ENCODE data around the gene GALNT1. TPM values are rescaled to one million over a fixed set of nuclear protein-coding genes. Genes with fewer than 3 reads are reported as not detected.

Gene GALNT1
- total RNA-seq, 1 experiment from 2014 or later = 117 TPM

DNA sequence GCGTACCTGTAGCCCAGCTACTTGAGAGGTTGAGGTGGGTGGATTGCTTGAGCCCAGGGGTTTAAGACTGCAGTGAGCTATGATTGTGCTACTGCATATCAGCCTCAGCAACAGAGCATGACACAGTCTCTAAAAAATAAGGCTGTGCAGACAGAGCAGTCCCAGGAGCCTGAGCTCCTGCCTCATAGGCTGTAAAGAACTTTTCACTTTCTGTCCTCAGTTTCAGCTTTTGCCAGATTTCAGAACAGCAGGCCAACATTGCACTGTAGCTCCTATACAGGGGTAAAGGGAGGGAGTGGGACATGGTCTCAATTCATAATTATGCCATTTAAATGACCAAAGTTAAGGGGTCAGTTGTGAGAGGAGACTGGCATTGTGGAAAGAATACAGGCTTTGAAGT is 150.6 kb downstream of the GALNT1 start:
- Histone ChIP-seq H3K27ac (no peak overlapping the region), H3K36me3 (no peaks in the 10 kb centered on the region), H3K4me1 (replicated peaks) (no peaks in the 10 kb centered on the region), H3K4me3 (no peak overlapping the region), H3K27me3 (replicated peaks) (0 out of 2 replicates have a peak, but pooled peaks cover 2% of the 10 kb centered on the region), H3K9me3 (replicated peaks) (no peaks in the 10 kb centered on the region; the same call in 1 of the 2 replicates)
- DNase-seq (ENCODE audit: low read depth in 1 of 2, low spot score in 2 of 2) = no peak

DNA sequence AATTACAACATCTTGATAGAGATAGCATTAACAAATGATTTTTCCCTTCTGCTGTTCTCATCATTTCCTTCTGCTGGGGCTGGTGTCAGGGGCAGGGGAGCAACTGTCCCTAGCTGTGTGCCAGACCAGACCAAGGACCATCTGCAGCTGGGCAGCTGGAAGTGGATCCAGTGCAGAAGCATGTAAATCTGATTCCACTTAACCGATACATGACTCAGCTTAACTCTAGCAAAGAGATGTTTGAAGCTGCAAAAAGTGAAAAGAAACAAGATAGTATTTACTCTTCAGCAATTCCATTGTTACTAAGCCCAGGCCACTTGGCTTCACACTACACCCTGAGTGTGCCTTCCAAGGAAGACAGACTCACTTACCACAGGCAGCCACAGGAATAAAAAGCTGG is 151.1 kb downstream of the GALNT1 start:
- Histone ChIP-seq H3K27ac (no peak overlapping the region), H3K9me3 (replicated peaks) (no peaks in the 10 kb centered on the region; the same call in 1 of the 2 replicates), H3K27me3 (replicated peaks) (peaks cover 2% of the 10 kb centered on the region; the same call in 1 of the 2 replicates), H3K36me3 (no peaks in the 10 kb centered on the region), H3K4me3 (no peak overlapping the region), H3K4me1 (replicated peaks) (no peaks in the 10 kb centered on the region)
- no peak for DNase-seq (ENCODE audit: low read depth in 1 of 2, low spot score in 2 of 2)

DNA sequence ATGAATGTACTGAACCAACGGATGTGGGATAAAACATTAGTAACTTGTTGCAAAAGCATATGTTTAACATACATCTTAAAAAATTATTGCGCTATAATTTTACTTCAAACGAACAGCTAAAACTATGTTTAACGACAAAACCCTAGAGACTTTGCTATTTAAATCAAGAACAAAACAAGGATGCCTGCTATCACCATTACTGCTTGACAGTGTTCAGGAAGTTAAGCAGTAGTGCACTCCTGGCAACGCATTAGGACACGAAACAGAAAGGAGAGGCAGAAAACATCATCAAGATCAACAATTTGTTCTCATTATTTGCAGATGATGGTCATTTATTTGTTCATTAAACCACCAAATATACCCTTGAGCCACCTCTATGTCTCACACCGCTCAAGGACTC is 151.9 kb downstream of the GALNT1 start:
- Histone ChIP-seq H3K27me3 (replicated peaks) (peaks cover 2% of the 10 kb centered on the region; the same call in 1 of the 2 replicates), H3K4me3 (no peak overlapping the region)
- no peak for DNase-seq (ENCODE audit: low read depth in 1 of 2, low spot score in 2 of 2)

DNA sequence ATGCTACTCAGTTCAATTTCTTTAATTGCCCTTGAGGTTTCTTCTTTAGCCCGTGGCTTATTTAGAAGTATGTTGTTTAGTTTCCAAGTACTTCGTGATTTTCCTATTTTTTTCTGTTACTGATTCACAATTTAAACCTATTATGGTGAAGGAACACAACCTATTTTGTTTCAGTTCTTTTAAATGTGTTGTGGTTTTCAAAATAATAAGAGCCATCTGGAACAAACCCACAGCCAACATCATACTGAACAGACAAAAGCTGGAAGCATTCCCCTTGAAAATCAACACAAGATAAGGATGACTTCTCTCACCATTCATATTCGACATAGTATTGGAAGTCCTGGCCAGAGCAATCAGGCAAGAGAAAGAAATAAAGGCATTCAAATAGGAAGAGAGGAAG is 155.2 kb downstream of the GALNT1 start:
- H3K9me3 ChIP-seq (replicated peaks) = no peaks in the 10 kb centered on the region
- DNase-seq (ENCODE audit: low read depth in 1 of 2, low spot score in 2 of 2) = no peak

More for the DNA sequence above, 151.9 kb downstream of the GALNT1 start:
- Histone ChIP-seq H3K9me3 (replicated peaks) (no peaks in the 10 kb centered on the region; the same call in 1 of the 2 replicates), H3K4me1 (replicated peaks) (no peaks in the 10 kb centered on the region), H3K27ac (no peak overlapping the region), H3K36me3 (no peaks in the 10 kb centered on the region)

GRCh38 chr18:35739778-35740177 is 158.2 kb downstream of the GALNT1 start:
- Histone ChIP-seq H3K4me3 (no peak overlapping the region), H3K36me3 (no peaks in the 10 kb centered on the region), H3K9me3 (replicated peaks) (no peaks in the 10 kb centered on the region), H3K27me3 (replicated peaks) (peaks cover 2% of the 10 kb centered on the region; the same call in 1 of the 2 replicates), H3K4me1 (replicated peaks) (no peaks in the 10 kb centered on the region), H3K27ac (no peak overlapping the region)
- no peak for DNase-seq (ENCODE audit: low read depth in 1 of 2, low spot score in 2 of 2)

More for the DNA sequence above, 155.2 kb downstream of the GALNT1 start:
- Histone ChIP-seq H3K36me3 (no peaks in the 10 kb centered on the region), H3K4me1 (replicated peaks) (no peaks in the 10 kb centered on the region), H3K27ac (no peak overlapping the region), H3K4me3 (no peak overlapping the region), H3K27me3 (replicated peaks) (peaks cover 2% of the 10 kb centered on the region; the same call in 1 of the 2 replicates)

GRCh38 chr18:35740656-35741055 is 159.1 kb downstream of the GALNT1 start:
- H3K27me3 ChIP-seq (replicated peaks) = no peaks in the 10 kb centered on the region; the same call in 1 of the 2 replicates
- DNase-seq (ENCODE audit: low read depth in 1 of 2, low spot score in 2 of 2) = no peak
- H3K27ac ChIP-seq = no peak overlapping the region
- no peaks in the 10 kb centered on the region for H3K36me3 ChIP-seq
- H3K9me3 ChIP-seq (replicated peaks) = no peaks in the 10 kb centered on the region
- no peaks in the 10 kb centered on the region for H3K4me1 ChIP-seq (replicated peaks)
- H3K4me3 ChIP-seq = no peak overlapping the region

GRCh38 chr18:35743916-35744315 is 162.4 kb downstream of the GALNT1 start:
- DNase-seq (ENCODE audit: low read depth in 1 of 2, low spot score in 2 of 2) = no peak
- Histone ChIP-seq H3K4me1 (replicated peaks) (no peaks in the 10 kb centered on the region), H3K36me3 (no peaks in the 10 kb centered on the region), H3K27me3 (replicated peaks) (no peaks in the 10 kb centered on the region), H3K27ac (no peak overlapping the region), H3K4me3 (no peak overlapping the region), H3K9me3 (replicated peaks) (no peaks in the 10 kb centered on the region)

GRCh38 chr18:35745814-35746213 is 164.3 kb downstream of the GALNT1 start:
- Histone ChIP-seq H3K9me3 (replicated peaks) (no peaks in the 10 kb centered on the region), H3K4me3 (no peak overlapping the region), H3K4me1 (replicated peaks) (no peaks in the 10 kb centered on the region), H3K27me3 (replicated peaks) (no peaks in the 10 kb centered on the region), H3K27ac (no peak overlapping the region), H3K36me3 (no peaks in the 10 kb centered on the region)
- no peak for DNase-seq (ENCODE audit: low read depth in 1 of 2, low spot score in 2 of 2)

- no peak overlapping the region for H3K27ac ChIP-seq
- no peaks in the 10 kb centered on the region for H3K4me1 ChIP-seq (replicated peaks)
- no peaks in the 10 kb centered on the region for H3K9me3 ChIP-seq (replicated peaks)
- no peak for DNase-seq (ENCODE audit: low read depth in 1 of 2, low spot score in 2 of 2)
- no peaks in the 10 kb centered on the region for H3K27me3 ChIP-seq (replicated peaks)
- no peaks in the 10 kb centered on the region for H3K36me3 ChIP-seq
- H3K4me3 ChIP-seq = no peak overlapping the region
These were observed 165.3 kb downstream of the GALNT1 start for GRCh38 chr18:35746826-35747339.

DNA sequence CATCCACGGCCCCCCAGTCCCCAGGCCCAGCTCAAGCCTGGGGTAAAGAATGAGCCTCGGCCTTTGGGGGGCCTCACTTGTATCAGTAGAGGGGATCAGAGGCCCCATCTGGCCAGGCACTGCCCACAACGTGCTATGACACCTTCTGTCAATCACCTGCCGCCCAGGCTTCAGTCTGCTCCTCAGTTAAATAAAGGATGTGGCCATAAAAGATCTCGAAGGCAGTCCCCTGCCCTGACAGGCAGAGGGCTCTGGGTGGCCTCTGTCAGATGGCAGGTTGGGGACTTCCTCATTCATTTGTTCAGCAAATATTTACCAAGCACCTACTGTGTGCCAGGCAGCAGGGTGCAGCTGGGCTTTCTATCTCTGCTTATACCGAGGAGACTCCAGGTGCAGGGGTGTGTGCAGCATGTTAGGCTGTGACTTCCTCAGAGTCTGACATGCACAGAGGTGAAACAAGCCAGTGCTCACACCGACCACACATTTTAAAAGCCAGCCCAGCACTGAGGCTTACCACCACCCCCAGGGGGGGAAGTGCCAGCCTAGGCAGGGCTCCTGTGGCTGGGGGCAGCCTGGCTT is 166.4 kb downstream of the GALNT1 start:
- Histone ChIP-seq H3K4me1 (replicated peaks) (no peaks in the 10 kb centered on the region), H3K27ac (no peak overlapping the region), H3K4me3 (no peak overlapping the region), H3K9me3 (replicated peaks) (no peaks in the 10 kb centered on the region), H3K27me3 (replicated peaks) (no peaks in the 10 kb centered on the region), H3K36me3 (no peaks in the 10 kb centered on the region)
- no peak for DNase-seq (ENCODE audit: low read depth in 1 of 2, low spot score in 2 of 2)

DNA sequence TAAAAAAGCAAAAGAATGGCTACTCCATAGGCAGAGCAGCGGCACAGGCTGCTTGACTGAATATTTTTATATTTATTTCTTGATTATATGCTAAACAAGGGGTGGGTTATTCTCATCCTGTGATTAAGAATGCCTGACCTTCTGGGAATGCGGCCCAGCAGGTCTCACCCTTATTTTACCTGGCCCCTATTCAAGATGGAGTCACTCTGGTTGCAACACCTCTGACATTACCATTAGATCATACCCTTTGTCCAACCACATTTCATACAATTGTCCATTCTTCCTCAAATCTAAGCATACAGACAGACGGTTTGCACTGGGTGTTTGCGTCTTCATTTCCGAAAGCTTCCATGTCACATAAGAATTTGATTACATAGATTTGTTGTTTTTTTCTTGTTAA is 168.2 kb downstream of the GALNT1 start:
- no peaks in the 10 kb centered on the region for H3K4me1 ChIP-seq (replicated peaks)
- H3K27me3 ChIP-seq (replicated peaks) = no peaks in the 10 kb centered on the region
- H3K9me3 ChIP-seq (replicated peaks) = no peaks in the 10 kb centered on the region
- no peak for DNase-seq (ENCODE audit: low read depth in 1 of 2, low spot score in 2 of 2)
- no peak overlapping the region for H3K4me3 ChIP-seq
- no peak overlapping the region for H3K27ac ChIP-seq
- H3K36me3 ChIP-seq = no peaks in the 10 kb centered on the region

GRCh38 chr18:35750929-35751328 is 169.4 kb downstream of the GALNT1 start:
- DNase-seq (ENCODE audit: low read depth in 1 of 2, low spot score in 2 of 2) = no peak
- Histone ChIP-seq H3K9me3 (replicated peaks) (no peaks in the 10 kb centered on the region), H3K4me3 (no peak overlapping the region), H3K36me3 (no peaks in the 10 kb centered on the region), H3K4me1 (replicated peaks) (no peaks in the 10 kb centered on the region), H3K27me3 (replicated peaks) (no peaks in the 10 kb centered on the region), H3K27ac (no peak overlapping the region)

DNA sequence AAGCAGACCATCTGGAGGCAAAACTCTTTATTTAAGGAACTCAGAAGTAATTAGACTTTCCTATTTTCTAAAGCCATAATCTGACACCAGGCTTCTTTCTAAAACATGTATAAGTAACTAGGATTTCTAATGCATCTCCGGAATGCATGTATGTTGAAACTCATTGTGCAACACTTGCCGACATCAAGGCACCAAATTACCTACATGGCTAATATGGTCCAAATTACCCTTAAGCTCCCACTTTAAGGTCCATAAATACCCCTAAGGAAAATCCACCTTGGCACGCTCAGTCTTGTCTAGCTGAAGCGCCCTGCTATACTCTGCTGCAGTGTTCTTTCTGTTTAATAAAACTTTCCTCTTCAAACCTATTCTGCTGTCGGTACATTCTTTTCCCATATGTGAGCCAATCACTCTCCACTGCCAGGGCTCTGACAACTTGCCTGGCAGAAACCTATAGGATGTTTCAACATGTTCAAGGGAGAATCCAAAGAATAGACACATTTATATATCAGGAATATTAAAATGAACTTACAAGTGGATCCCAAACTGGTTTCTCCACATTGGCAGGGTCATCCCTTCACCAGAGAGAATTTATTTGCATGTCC is 171.9 kb downstream of the GALNT1 start:
- no peak overlapping the region for H3K4me3 ChIP-seq
- no peak for DNase-seq (ENCODE audit: low read depth in 1 of 2, low spot score in 2 of 2)

DNA sequence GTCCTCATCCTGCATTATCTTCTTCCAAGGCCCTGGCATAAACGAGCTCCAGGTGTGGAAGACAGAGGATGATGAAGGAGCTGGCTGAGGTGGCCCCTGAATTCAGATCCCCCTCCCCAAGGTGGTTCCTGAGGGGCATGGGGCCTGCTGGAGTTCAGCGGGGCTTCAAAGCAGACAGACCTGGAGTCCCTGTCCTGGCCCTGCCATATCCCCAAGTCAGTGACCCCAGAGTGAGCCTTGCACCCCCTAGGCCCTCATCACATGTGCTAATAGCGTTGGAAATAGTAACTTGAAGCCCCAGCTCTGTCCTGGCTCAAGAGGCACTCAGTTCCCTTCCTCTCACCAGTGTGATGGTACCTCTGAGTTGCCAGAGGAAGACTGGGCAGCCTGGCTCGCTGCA is 172.9 kb downstream of the GALNT1 start:
- Histone ChIP-seq H3K9me3 (replicated peaks) (no peaks in the 10 kb centered on the region), H3K36me3 (no peaks in the 10 kb centered on the region), H3K4me1 (replicated peaks) (no peaks in the 10 kb centered on the region), H3K4me3 (no peak overlapping the region), H3K27me3 (replicated peaks) (no peaks in the 10 kb centered on the region), H3K27ac (no peak overlapping the region)
- no peak for DNase-seq (ENCODE audit: low read depth in 1 of 2, low spot score in 2 of 2)

More for the DNA sequence above, 171.9 kb downstream of the GALNT1 start:
- Histone ChIP-seq H3K9me3 (replicated peaks) (no peaks in the 10 kb centered on the region), H3K36me3 (no peaks in the 10 kb centered on the region), H3K27ac (no peak overlapping the region), H3K27me3 (replicated peaks) (no peaks in the 10 kb centered on the region), H3K4me1 (replicated peaks) (no peaks in the 10 kb centered on the region)

Measured in SJSA1 (cell line).